HepG2 (cell line): ENCODE measurements around the gene LIPC. TPM values are rescaled to one million over a fixed set of nuclear protein-coding genes. Genes with fewer than 3 reads are reported as not detected.

ENCODE experiments used
- ATAC-seq: fragments of 200-7000 bp; cut with Tn5 transposase; 3 replicates; pipeline ENCODE4 v1.9.1; 2020; ENCODE audit warnings: mild to moderate bottlenecking, moderate library complexity
- BruUV-seq: library from RNA; stranded (reverse); fragments of 400-500 nt; replicated peaks from 2 replicates; lab custom pipeline; 2021; lab: Mats Ljungman, UMichigan
- CTCF ChIA-PET: fragments of 300-600 bp; formaldehyde crosslinking; extraction: SDS; loops from one replicate; lab custom pipeline; 2021; ENCODE audit warnings: low total read pairs, inconsistent platforms, low intra/inter-chr PET ratio; lab: Yijun Ruan, JAX
- POLR2A ChIA-PET: fragments of 350-600 bp; sonication (Branson Sonifier 250); formaldehyde crosslinking; loops from one replicate; lab custom pipeline; 2020; ENCODE audit warnings: antibody characterized with exemption, inconsistent platforms; lab: Yijun Ruan, JAX
- DNase-seq: peaks from one replicate; pipeline ENCODE4 v3.0.0-alpha.2; 2015; ENCODE audit warnings: low spot score
- FAIRE-seq: peaks from 3 replicates; lab custom pipeline; 2011; peaks lifted over from hg19 to GRCh38; lab: Jason Lieb, UNC
- H2AFZ ChIP-seq: one replicate; pipeline ENCODE4 v1.6.1; 2011; ENCODE audit warnings: low read length, inconsistent platforms
- H3K27ac ChIP-seq: fragments of 300-600 bp; 3 replicates; pipeline ENCODE4 v1.8.0; 2011; ENCODE audit warnings: mixed run types, mild to moderate bottlenecking, mixed read lengths, low read length, inconsistent platforms; ENCODE audit not compliant: insufficient read depth; ENCODE audit errors: extremely low read length
- H3K27me3 ChIP-seq, 2 experiments: fragments of 200-600 bp in 1 of 2; 2 replicates in 1 of 2; 3 replicates in 1 of 2; pipeline versions ENCODE4 v1.6.0 to v1.8.0; 2011; ENCODE audit warnings: low read length in 2 of 2, mild to moderate bottlenecking in 2 of 2, moderate library complexity in 2 of 2, inconsistent platforms in 1 of 2; ENCODE audit not compliant: insufficient read depth in 2 of 2, control insufficient read depth in 1 of 2
- H3K36me3 ChIP-seq, 2 experiments: fragments of 200-600 bp in 1 of 2; replicated peaks in 1 of 2; 2 replicates in 1 of 2; 3 replicates in 1 of 2; pipeline versions ENCODE4 v1.5.1 to v1.8.0; 2011; ENCODE audit warnings: low read length in 2 of 2, inconsistent platforms in 1 of 2; ENCODE audit not compliant: insufficient read depth in 2 of 2, control insufficient read depth in 1 of 2
- H3K4me1 ChIP-seq: 2 replicates; pipeline ENCODE4 v1.5.1; 2012; ENCODE audit warnings: low read length, inconsistent platforms; ENCODE audit not compliant: insufficient read depth
- H3K4me2 ChIP-seq: 2 replicates; pipeline ENCODE4 v1.6.0; 2011; ENCODE audit warnings: low read depth, low read length, inconsistent platforms
- H3K4me3 ChIP-seq, 3 experiments: fragments of 200-600 bp in 1 of 3; sonication (generic), shearing (Covaris generic) in 1 of 3; replicated peaks in 1 of 3; 2 replicates each; pipeline ENCODE4 v1.5.1; 2011 to 2016; ENCODE audit warnings: low read length in 3 of 3, inconsistent platforms in 2 of 3, low read depth in 2 of 3, mild to moderate bottlenecking in 2 of 3, control low read depth in 1 of 3, mixed read lengths in 1 of 3; ENCODE audit not compliant: insufficient read depth in 1 of 3
- H3K79me2 ChIP-seq: one replicate; pipeline ENCODE4 v1.6.1; 2011; ENCODE audit warnings: low read length, inconsistent platforms; ENCODE audit not compliant: insufficient read depth
- H3K9ac ChIP-seq: 2 replicates; pipeline ENCODE4 v1.6.0; 2011; ENCODE audit warnings: mild to moderate bottlenecking, low read depth, low read length, inconsistent platforms; ENCODE audit not compliant: insufficient read depth
- H3K9me3 ChIP-seq: 2 replicates; pipeline ENCODE4 v1.5.1; 2012; ENCODE audit warnings: mild to moderate bottlenecking, low read length
- H4K20me1 ChIP-seq: 2 replicates; pipeline ENCODE4 v1.6.0; 2011; ENCODE audit warnings: inconsistent platforms, mild to moderate bottlenecking, low read length, moderate library complexity; ENCODE audit not compliant: insufficient read depth
- AGO2 ChIP-seq: fragments of 200-400 bp; formaldehyde crosslinking; optimal IDR thresholded peaks from 2 replicates; pipeline ENCODE3; 2017; ENCODE audit warnings: mild to moderate bottlenecking, low read depth, low read length, moderate library complexity
- CBX5 ChIP-seq: sonication (generic); formaldehyde crosslinking; IDR thresholded peaks from 2 replicates; pipeline ENCODE4 v1.4.0; 2020; ENCODE audit warnings: missing genetic modification reagents, borderline replicate concordance
- MTF1 ChIP-seq: sonication (generic); formaldehyde crosslinking; IDR thresholded peaks from 2 replicates; pipeline ENCODE4 v1.5.0; 2020; ENCODE audit warnings: missing genetic modification reagents
- NR0B2 ChIP-seq: sonication (generic); formaldehyde crosslinking; IDR thresholded peaks from 2 replicates; pipeline ENCODE4 v1.4.0; 2020; ENCODE audit warnings: mild to moderate bottlenecking, missing genetic modification reagents
- RAD51 ChIP-seq: fragments of 450-650 bp; IDR thresholded peaks from 2 replicates; pipeline ENCODE4 v1.6.1; 2016; ENCODE audit warnings: borderline replicate concordance
- RBM22 ChIP-seq: fragments of 200-400 bp; formaldehyde crosslinking; optimal IDR thresholded peaks from 2 replicates; pipeline ENCODE3; 2017; ENCODE audit warnings: mild to moderate bottlenecking, low read length, moderate library complexity
- YY1 ChIP-seq: IDR thresholded peaks from 2 replicates; pipeline ENCODE4 v1.6.1; 2011; ENCODE audit warnings: low read length, low read depth, moderate library complexity, mild to moderate bottlenecking; ENCODE audit not compliant: insufficient read depth, insufficient replicate concordance
- ZKSCAN1 ChIP-seq: fragments of 150-350 bp; IDR thresholded peaks from 2 replicates; pipeline ENCODE4 v1.6.1; 2014; ENCODE audit warnings: low read length
- ZNF580 ChIP-seq: IDR thresholded peaks from 2 replicates; pipeline ENCODE4 v1.6.1; 2016; ENCODE audit warnings: low read depth, borderline replicate concordance
- WGBS: methylation state at CpG from one replicate; pipeline ENCODE4 v1.1.6; 2017; ENCODE audit warnings: low lambda C conversion rate; 5-methylcytosine and 5-hydroxymethylcytosine counted together
- in situ Hi-C: cut with HindIII; loops from 2 replicates; pipeline ENCODE4 v1.10.0; 2017; ENCODE audit warnings: low pct_unique_long_range_greater_than_20kb; ENCODE audit not compliant: extremely low pct_ligation_motif_present
- intact Hi-C: fragments of 100-400 bp; cut with micrococcal nuclease; formaldehyde crosslinking; loops from one replicate; pipeline ENCODE4 v1.10.0; 2022; ENCODE audit not compliant: unreplicated experiment
- polyA plus RNA-seq, 8 experiments: library from polyadenylated mRNA; depleted of rRNA in 3 of 8; stranded (reverse) in 7 of 8; unstranded in 1 of 8; fragments of >200 nt; fragmentation: Illumina TruSeq in 4 of 8; extraction: Trizol in 4 of 8; gene quantifications; 2 replicates each; pipeline versions ENCODE4 v1.2.1 to v1.2.3, GENCODE V29; 2011 to 2016; ENCODE audit warnings: low read depth in 4 of 8, missing spikeins in 1 of 8, mixed read lengths in 1 of 8; ENCODE audit not compliant: insufficient read depth in 1 of 8
- total RNA-seq, 5 experiments: library from RNA; depleted of rRNA; stranded (reverse); fragments of >200 nt; fragmentation: Illumina TruSeq; extraction: Trizol; gene quantifications; 2 replicates each; pipeline ENCODE4 v1.2.3, GENCODE V29; 2016; ENCODE audit warnings: low read depth in 1 of 5

LIPC gene
- total and polyA plus RNA-seq, 2 of the 13 experiments (the other 11 are each of a cell fraction or from before 2014, with no cell fraction given) = 26.0 to 38.0 TPM

GRCh38 chr15:58584789-58585461 is 153.1 kb downstream of the LIPC start:
- TF ChIP-seq YY1 (no peak), MTF1 (CRISPR knock-in tag) (no peak)
- no peaks in the 10 kb centered on the region for H3K79me2 ChIP-seq
- DNase-seq (no peak), FAIRE-seq (no peak), ATAC-seq (peak; percentile 41)
- intact Hi-C loops = no loop called here
- no peak overlapping the region for H2AFZ ChIP-seq
- no peaks in the 10 kb centered on the region for H3K9me3 ChIP-seq
- no peak overlapping the region for H3K27ac ChIP-seq
- H3K36me3 ChIP-seq = no peaks in the 10 kb centered on the region
- no peaks in the 10 kb centered on the region for H3K27me3 ChIP-seq
- WGBS = 88% methylated on average over 6 of the region's 6 CpGs
- BruUV-seq = no TSS peak
- no peak overlapping the region for H3K4me2 ChIP-seq
- no peaks in the 10 kb centered on the region for H4K20me1 ChIP-seq
- H3K4me1 ChIP-seq = no peaks in the 10 kb centered on the region
- no peak overlapping the region for H3K4me3 ChIP-seq
- CTCF ChIA-PET = no interaction called here
- POLR2A ChIA-PET = interaction anchor here (1.2 kb wide), 1 partner anchor 39 kb away, joined by 3 read pairs; no protein-coding TSS in a partner anchor
- H3K9ac ChIP-seq = no peak overlapping the region
- in situ Hi-C loops = loop anchor here (5.0 kb wide), 1 partner anchor 53 kb away; no protein-coding TSS in a partner anchor

- H3K27ac ChIP-seq = no peak overlapping the region
- H3K9me3 ChIP-seq = no peaks in the 10 kb centered on the region
- no peaks in the 10 kb centered on the region for H3K79me2 ChIP-seq
- ChIA-PET POLR2A (interaction anchor here (0.8 to 1.2 kb wide), 2 partner anchors 40 to 118 kb away, joined by 3 read pairs; no protein-coding TSS in a partner anchor), CTCF (no interaction called here)
- H3K4me2 ChIP-seq = no peak overlapping the region
- no peaks in the 10 kb centered on the region for H3K27me3 ChIP-seq
- peak; percentile 37; the same call in 2 of the 3 replicates for ATAC-seq
- H3K4me1 ChIP-seq = no peaks in the 10 kb centered on the region
- no peak overlapping the region for H2AFZ ChIP-seq
- no peaks in the 10 kb centered on the region for H4K20me1 ChIP-seq
- in situ Hi-C loops (no loop called here), intact Hi-C loops (no loop called here)
- 98% methylated on average over 5 of the region's 5 CpGs for WGBS
- H3K4me3 ChIP-seq = no peak overlapping the region
- H3K9ac ChIP-seq = no peak overlapping the region
- H3K36me3 ChIP-seq = no peaks in the 10 kb centered on the region
- DNase-seq = no peak
- TF ChIP-seq NR0B2 = no peak
- no peak for TF ChIP-seq ZKSCAN1
- no peak for TF ChIP-seq CBX5 (CRISPR knock-in tag)
- no peak for TF ChIP-seq AGO2
- TF ChIP-seq RAD51 = no peak
- TF ChIP-seq ZNF580 (CRISPR knock-in tag) = no peak
- peak; percentile 18 for TF ChIP-seq RBM22
- BruUV-seq = no TSS peak
- no peak for FAIRE-seq
Observed at GRCh38 chr15:58585693-58586443, 154.1 kb downstream of the LIPC start.
